Endothelial cell of umbilical vein (primary cell): ENCODE measurements around the gene KIAA1755.

ENCODE experiments used
- EZH2 ChIP-seq: IDR thresholded peaks from 2 replicates; pipeline ENCODE4 v1.6.1; 2012; ENCODE audit warnings: borderline replicate concordance, low read depth, mild to moderate bottlenecking, moderate library complexity, low read length, inconsistent platforms; ENCODE audit not compliant: severe bottlenecking
- FOS ChIP-seq: IDR thresholded peaks from 2 replicates; pipeline ENCODE4 v1.6.1; 2011; ENCODE audit warnings: mild to moderate bottlenecking, low read length, moderate library complexity, borderline replicate concordance; ENCODE audit not compliant: insufficient read depth
- JUN ChIP-seq: IDR thresholded peaks from 2 replicates; pipeline ENCODE4 v1.6.1; 2011; ENCODE audit warnings: borderline replicate concordance, low read depth; ENCODE audit not compliant: insufficient read length, insufficient read depth
- MAX ChIP-seq: IDR thresholded peaks from 2 replicates; pipeline ENCODE4 v1.6.1; 2011; ENCODE audit not compliant: insufficient read depth, insufficient read length
- MYC ChIP-seq: IDR thresholded peaks from one replicate; pipeline ENCODE4 v1.6.1; 2011; ENCODE audit warnings: mild to moderate bottlenecking, low read depth, low read length
- POLR2A ChIP-seq: IDR thresholded peaks from 2 replicates; pipeline ENCODE4 v1.6.1; 2012; ENCODE audit warnings: low read depth, mild to moderate bottlenecking, control low read depth, low read length
- POLR2AphosphoS5 ChIP-seq: IDR thresholded peaks from 2 replicates; pipeline ENCODE4 v1.6.1; 2012; ENCODE audit warnings: low read depth, mild to moderate bottlenecking, control low read depth, low read length, moderate library complexity; ENCODE audit not compliant: insufficient read depth
- TF ChIP-seq, protein P1 (sequence below), 2 donors: IDR thresholded peaks; 1 replicate in 1 of 2; 2 replicates in 1 of 2; pipeline ENCODE4 v1.5.1; 2011; ENCODE audit warnings: low read length in 2 of 2, mild to moderate bottlenecking in 2 of 2, moderate library complexity in 2 of 2, control low read depth in 1 of 2, inconsistent platforms in 1 of 2, low read depth in 1 of 2; ENCODE audit not compliant: insufficient read depth in 1 of 2; ENCODE audit errors: extremely low read depth in 1 of 2

GRCh38 chr20:38260025-38260377 lies 534 bp downstream of the KIAA1755 start:
- no peak for TF ChIP-seq POLR2AphosphoS5
- TF ChIP-seq, protein P1, sequence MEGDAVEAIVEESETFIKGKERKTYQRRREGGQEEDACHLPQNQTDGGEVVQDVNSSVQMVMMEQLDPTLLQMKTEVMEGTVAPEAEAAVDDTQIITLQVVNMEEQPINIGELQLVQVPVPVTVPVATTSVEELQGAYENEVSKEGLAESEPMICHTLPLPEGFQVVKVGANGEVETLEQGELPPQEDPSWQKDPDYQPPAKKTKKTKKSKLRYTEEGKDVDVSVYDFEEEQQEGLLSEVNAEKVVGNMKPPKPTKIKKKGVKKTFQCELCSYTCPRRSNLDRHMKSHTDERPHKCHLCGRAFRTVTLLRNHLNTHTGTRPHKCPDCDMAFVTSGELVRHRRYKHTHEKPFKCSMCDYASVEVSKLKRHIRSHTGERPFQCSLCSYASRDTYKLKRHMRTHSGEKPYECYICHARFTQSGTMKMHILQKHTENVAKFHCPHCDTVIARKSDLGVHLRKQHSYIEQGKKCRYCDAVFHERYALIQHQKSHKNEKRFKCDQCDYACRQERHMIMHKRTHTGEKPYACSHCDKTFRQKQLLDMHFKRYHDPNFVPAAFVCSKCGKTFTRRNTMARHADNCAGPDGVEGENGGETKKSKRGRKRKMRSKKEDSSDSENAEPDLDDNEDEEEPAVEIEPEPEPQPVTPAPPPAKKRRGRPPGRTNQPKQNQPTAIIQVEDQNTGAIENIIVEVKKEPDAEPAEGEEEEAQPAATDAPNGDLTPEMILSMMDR (IDR thresholded peaks at IDR 0.05; ENCODE audit: extremely low read depth in 1 of 2, insufficient read depth in 1 of 2, low read depth in 1 of 2, low read length in 2 of 2) = no peak
- TF ChIP-seq EZH2 = no peak
- TF ChIP-seq POLR2A = no peak
- TF ChIP-seq MAX = no peak
- no peak for TF ChIP-seq JUN
- TF ChIP-seq MYC = no peak
- no peak for TF ChIP-seq FOS
